Measurements from ENCODE around the gene SYNDIG1.

DNA sequence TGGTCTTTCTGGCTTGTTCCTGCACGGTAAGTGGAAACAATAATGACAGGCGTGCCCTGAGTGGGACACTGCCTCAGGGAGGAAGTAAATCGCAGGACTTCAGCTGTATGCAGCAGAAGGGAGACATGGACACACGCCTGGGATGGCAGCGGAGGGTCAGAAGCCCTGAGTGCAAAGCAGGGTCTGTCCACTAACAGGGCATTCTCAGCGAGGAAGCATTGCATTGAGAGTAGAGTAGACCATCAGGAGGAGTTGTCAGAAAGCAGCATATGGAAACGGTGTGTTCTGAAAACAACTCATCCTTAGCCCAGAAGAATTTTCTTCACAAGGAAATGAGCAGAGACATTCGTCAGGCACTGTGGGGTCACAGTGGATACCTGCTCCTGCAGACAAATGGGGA is 134.0 kb downstream of the SYNDIG1 start:
- TF ChIP-seq, protein P1, sequence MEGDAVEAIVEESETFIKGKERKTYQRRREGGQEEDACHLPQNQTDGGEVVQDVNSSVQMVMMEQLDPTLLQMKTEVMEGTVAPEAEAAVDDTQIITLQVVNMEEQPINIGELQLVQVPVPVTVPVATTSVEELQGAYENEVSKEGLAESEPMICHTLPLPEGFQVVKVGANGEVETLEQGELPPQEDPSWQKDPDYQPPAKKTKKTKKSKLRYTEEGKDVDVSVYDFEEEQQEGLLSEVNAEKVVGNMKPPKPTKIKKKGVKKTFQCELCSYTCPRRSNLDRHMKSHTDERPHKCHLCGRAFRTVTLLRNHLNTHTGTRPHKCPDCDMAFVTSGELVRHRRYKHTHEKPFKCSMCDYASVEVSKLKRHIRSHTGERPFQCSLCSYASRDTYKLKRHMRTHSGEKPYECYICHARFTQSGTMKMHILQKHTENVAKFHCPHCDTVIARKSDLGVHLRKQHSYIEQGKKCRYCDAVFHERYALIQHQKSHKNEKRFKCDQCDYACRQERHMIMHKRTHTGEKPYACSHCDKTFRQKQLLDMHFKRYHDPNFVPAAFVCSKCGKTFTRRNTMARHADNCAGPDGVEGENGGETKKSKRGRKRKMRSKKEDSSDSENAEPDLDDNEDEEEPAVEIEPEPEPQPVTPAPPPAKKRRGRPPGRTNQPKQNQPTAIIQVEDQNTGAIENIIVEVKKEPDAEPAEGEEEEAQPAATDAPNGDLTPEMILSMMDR (conservative IDR thresholded peaks at IDR 0.05; ENCODE audit: low read depth, low read length) = no peak
- TF ChIP-seq MXI1 (IDR thresholded peaks at IDR 0.05; ENCODE audit: borderline replicate concordance, low read depth, low read length) (no peak), MAFK (IDR thresholded peaks at IDR 0.05; ENCODE audit: low read depth, low read length) (no peak), SMC3 (IDR thresholded peaks at IDR 0.05; ENCODE audit: low read depth, low read length) (no peak), RFX5 (IDR thresholded peaks at IDR 0.05; ENCODE audit: low read depth, low read length) (no peak), POLR2A (IDR thresholded peaks at IDR 0.05; ENCODE audit: low read depth, low read length) (no peak), RAD21 (IDR thresholded peaks at IDR 0.05; ENCODE audit: low read length) (no peak), FOS (IDR thresholded peaks at IDR 0.05; ENCODE audit: low read depth, low read length) (no peak), MAZ (IDR thresholded peaks at IDR 0.05; ENCODE audit: borderline replicate concordance, low read depth, low read length) (no peak), RCOR1 (IDR thresholded peaks at IDR 0.05; ENCODE audit: insufficient replicate concordance, low read length) (no peak)
- TF ChIP-seq, protein P2, sequence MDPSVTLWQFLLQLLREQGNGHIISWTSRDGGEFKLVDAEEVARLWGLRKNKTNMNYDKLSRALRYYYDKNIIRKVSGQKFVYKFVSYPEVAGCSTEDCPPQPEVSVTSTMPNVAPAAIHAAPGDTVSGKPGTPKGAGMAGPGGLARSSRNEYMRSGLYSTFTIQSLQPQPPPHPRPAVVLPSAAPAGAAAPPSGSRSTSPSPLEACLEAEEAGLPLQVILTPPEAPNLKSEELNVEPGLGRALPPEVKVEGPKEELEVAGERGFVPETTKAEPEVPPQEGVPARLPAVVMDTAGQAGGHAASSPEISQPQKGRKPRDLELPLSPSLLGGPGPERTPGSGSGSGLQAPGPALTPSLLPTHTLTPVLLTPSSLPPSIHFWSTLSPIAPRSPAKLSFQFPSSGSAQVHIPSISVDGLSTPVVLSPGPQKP (IDR thresholded peaks at IDR 0.05; ENCODE audit: borderline replicate concordance, low read depth, low read length) = no peak

Measured in IMR-90 (cell line).